ENCODE results near the gene CRAMP1. TPM values are rescaled to one million over a fixed set of nuclear protein-coding genes. Genes with fewer than 3 reads are reported as not detected.

The CRAMP1 gene
- total and polyA plus RNA-seq, 3 experiments from 2014 or later: 3.0 to 24.3 (median 22.1) TPM

DNA sequence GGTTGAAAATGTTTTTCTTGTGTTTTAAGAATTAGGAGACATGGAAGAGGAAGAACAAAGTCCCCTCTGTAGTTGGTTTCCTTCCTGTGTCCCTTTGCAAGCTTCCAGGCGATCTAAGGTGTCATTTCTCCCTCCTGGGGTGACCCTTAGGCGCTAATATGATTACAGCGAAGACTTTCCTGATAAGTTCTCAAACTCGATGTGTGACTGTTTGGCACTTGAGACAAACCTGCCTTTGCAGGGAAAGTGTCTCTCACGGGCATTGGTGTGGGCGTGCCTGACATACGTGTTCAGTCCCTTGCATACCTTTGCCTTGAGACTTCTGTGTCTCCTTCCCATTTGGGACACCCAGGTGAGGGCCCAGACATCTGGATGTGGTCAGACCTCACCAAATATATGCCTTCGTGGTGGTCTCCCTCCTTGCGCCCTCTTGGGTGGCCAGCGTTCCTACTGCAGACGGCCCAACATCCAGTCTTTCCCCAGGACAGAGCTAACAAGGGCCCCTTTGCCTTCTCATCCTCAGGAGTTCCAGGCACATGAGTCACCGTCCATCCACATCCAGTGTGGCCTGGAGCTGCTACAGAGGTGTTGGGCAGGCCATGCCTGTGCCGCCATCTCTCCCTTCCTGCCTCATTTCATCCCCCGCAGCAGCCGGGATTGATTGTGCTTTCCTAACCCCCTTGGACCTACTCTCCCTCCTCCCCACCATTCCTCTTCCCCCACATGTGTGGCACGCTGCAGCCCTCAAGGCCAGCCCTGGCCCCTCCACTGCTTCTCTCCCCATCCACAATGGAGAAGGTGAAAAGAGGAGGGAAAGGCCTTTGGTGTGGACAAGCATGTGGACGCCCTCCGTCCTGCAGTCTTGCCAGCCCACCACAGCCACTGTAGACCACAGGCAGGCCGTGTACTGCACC, 62.8 kb downstream of the CRAMP1 start:
- H3K4me1 Mint-ChIP-seq: peaks cover 7 to 23% (median 20%) of the 10 kb centered on the region in 3 donors
- H3K27ac ChIP-seq (ENCODE audit: low read depth, low read length): no peak overlapping the region
- H3K27me3 ChIP-seq (ENCODE audit: insufficient read depth, low read length, poor library complexity, severe bottlenecking): no peaks in the 10 kb centered on the region
- H3K4me3 ChIP-seq (ENCODE audit: low read length): no peak overlapping the region
- H3K36me3 ChIP-seq (ENCODE audit: insufficient read depth, low read length): peaks cover 15% of the 10 kb centered on the region
- H3K36me3 Mint-ChIP-seq: peaks cover 5 to 61% (median 14%) of the 10 kb centered on the region in 3 donors
- ChIA-PET POLR2A (no interaction called here), CTCF (interaction anchor here (1.3 to 4.6 kb wide), 2 partner anchors 31 to 49 kb away, joined by 4 to 25 read pairs; partner anchors contain the start of gene MAPK8IP3)
- H3K4me1 ChIP-seq (ENCODE audit: insufficient read depth, low read length): peaks cover 17% of the 10 kb centered on the region
- no peaks in the 10 kb centered on the region for H3K9me3 ChIP-seq (ENCODE audit: low read length)
- DNase-seq: no peak
- H3K27me3 Mint-ChIP-seq: no peaks in the 10 kb centered on the region
- no peak overlapping the region for H3K27ac Mint-ChIP-seq
- H3K9me3 Mint-ChIP-seq: no peaks in the 10 kb centered on the region
- H3K4me3 Mint-ChIP-seq: no peak overlapping the region

DNA sequence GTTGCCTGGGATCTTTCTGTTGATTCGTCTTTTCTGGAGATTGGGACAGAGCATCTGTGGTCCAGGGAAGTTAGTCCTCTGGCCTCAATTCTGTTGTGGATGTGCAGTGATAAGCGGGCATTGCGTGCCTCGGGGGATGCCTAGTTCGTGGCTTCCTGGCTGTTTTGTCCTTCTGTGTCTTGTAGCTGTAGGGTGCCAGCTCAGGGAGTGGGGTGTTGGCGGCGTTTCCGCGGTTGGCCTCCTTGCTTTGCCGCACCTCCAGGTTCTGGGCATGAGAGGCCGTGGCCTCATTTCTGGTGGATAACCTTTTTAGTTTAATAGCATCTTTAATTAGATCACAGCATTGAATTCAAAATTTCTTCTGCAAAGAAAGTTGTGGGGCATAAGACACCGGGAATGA, 64.5 kb downstream of the CRAMP1 start:
- POLR2A ChIA-PET: interaction anchor here (1.1 kb wide), 1 partner anchor 117 kb away, joined by 3 read pairs; no protein-coding TSS in a partner anchor
- H3K36me3 ChIP-seq (ENCODE audit: insufficient read depth, low read length): peaks cover 4% of the 10 kb centered on the region

DNA sequence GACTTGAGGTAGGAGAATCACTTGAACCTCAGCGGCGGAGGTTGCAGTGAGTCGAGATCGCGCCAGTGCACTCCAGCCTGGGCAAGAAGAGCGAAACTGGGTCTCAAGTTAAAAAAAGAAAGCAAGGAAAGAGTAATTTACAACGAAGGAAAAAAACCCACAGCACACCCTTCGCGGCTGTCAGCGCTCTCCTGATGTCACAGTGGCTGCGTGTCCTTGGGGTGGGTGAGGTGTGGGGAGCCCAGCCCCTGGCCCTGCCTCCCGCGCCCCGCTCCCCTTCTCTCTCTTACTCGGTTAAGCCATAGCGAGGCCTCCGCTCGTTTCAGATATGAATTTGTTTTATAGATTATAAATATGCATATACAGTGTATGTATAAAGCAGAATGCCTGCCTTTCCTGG, 65.2 kb downstream of the CRAMP1 start:
- Mint-ChIP-seq H3K36me3 (peaks cover 5 to 39% (median 8%) of the 10 kb centered on the region in 3 donors), H3K27ac (peak overlapping the region in 4 of 8 donors; percentile 79 to 95 (median 86)), H3K9me3 (no peaks in the 10 kb centered on the region), H3K27me3 (no peaks in the 10 kb centered on the region), H3K4me3 (peak overlapping the region in 6 of 7 donors; percentile 47 to 86 (median 57)), H3K4me1 (peaks cover 14 to 43% (median 32%) of the 10 kb centered on the region in 3 donors)
- POLR2A ChIA-PET: interaction anchor here (0.5 to 2.1 kb wide), 5 partner anchors 29 to 287 kb away, joined by 3 to 28 read pairs (median 5); partner anchors contain the start of genes MAPK8IP3, NUBP2 and RPS2
- CTCF ChIA-PET: interaction anchor here (0.9 to 4.6 kb wide), 4 partner anchors 29 to 47 kb away, joined by 3 to 25 read pairs (median 4); partner anchors contain the start of gene MAPK8IP3
- Histone ChIP-seq H3K4me1 (ENCODE audit: insufficient read depth, low read length) (peaks cover 17% of the 10 kb centered on the region), H3K4me3 (ENCODE audit: low read length) (no peak overlapping the region), H3K9me3 (ENCODE audit: low read length) (no peaks in the 10 kb centered on the region), H3K27ac (ENCODE audit: low read depth, low read length) (no peak overlapping the region), H3K27me3 (ENCODE audit: insufficient read depth, low read length, poor library complexity, severe bottlenecking) (no peaks in the 10 kb centered on the region), H3K36me3 (ENCODE audit: insufficient read depth, low read length) (no peaks in the 10 kb centered on the region)
- DNase-seq: peak in 2 of 5 donors; percentile 10 to 11

More for the DNA sequence above, 64.5 kb downstream of the CRAMP1 start:
- Histone ChIP-seq H3K9me3 (ENCODE audit: low read length) (no peaks in the 10 kb centered on the region), H3K27ac (ENCODE audit: low read depth, low read length) (no peak overlapping the region), H3K4me1 (ENCODE audit: insufficient read depth, low read length) (peaks cover 17% of the 10 kb centered on the region), H3K27me3 (ENCODE audit: insufficient read depth, low read length, poor library complexity, severe bottlenecking) (no peaks in the 10 kb centered on the region), H3K4me3 (ENCODE audit: low read length) (no peak overlapping the region)
- Mint-ChIP-seq H3K36me3 (peaks cover 5 to 46% (median 11%) of the 10 kb centered on the region in 3 donors), H3K4me1 (peaks cover 13 to 40% (median 30%) of the 10 kb centered on the region in 3 donors), H3K27ac (peak overlapping the region in 3 of 8 donors; percentile 54 to 87 (median 79)), H3K4me3 (peak overlapping the region in 5 of 7 donors; percentile 6 to 78 (median 47)), H3K9me3 (no peaks in the 10 kb centered on the region), H3K27me3 (no peaks in the 10 kb centered on the region)
- no peak for DNase-seq
- CTCF ChIA-PET: interaction anchor here (1.3 to 4.6 kb wide), 2 partner anchors 29 to 47 kb away, joined by 4 to 25 read pairs; partner anchors contain the start of gene MAPK8IP3

DNA sequence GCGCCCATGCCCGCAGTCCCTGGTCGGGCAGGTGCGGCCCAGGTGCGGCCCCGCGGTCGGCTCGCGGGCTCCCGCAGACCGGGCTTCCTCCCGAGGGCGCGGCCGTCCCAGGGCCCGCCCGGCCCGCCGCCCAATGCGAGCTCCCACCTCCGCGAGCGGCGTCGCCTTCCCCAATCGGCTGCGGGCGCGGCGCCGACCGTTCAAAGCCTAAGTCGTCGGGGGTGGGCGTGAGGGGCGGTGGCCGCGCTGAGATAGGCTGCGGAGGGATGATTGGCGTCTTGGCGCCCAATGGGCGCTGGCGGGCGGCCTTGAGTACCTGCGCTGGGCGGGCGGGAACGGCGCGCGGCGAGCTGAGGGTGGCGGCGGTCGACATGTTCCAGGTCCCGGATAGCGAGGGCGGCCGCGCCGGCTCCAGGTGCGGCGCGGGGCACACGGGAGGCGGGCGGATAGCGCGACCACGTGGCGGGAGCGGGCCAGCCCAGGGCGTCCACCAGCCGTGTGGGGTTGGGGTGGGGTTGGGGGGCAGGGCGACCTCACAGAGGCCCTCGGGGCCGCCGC, 65.9 kb downstream of the CRAMP1 start, which contains the start of gene JPT2:
TSS of gene JPT2 (plus strand) at position 338 of the 558 bp plus-strand sequence. CDS start at position 372, 34 bp downstream.
- Mint-ChIP-seq H3K36me3 (peaks cover 1 to 32% (median 5%) of the 10 kb centered on the region in 3 donors), H3K27ac (peak within 1 kb of the TSS; percentile 76 to 95 (median 86)), H3K4me1 (peaks cover 14 to 43% (median 32%) of the 10 kb centered on the region in 3 donors), H3K4me3 (peak within 1 kb of the TSS; percentile 88 to 95 (median 90)), H3K27me3 (no peaks in the 10 kb centered on the region), H3K9me3 (no peaks in the 10 kb centered on the region)
- peaks cover 17% of the 10 kb centered on the region for H3K4me1 ChIP-seq (ENCODE audit: insufficient read depth, low read length)
- ChIA-PET CTCF (interaction anchor here (0.7 to 4.6 kb wide), 6 partner anchors 11 to 48 kb away, joined by 3 to 25 read pairs (median 4); partner anchors contain the start of gene MAPK8IP3), POLR2A (interaction anchor here (0.5 to 2.1 kb wide), 7 partner anchors 28 to 287 kb away, joined by 3 to 28 read pairs (median 3); partner anchors contain the start of genes MAPK8IP3, NUBP2 and RPS2)
- H3K27me3 ChIP-seq (ENCODE audit: insufficient read depth, low read length, poor library complexity, severe bottlenecking): no peaks in the 10 kb centered on the region
- DNase-seq: peak; percentile 92 to 95 (median 93)
- H3K4me3 ChIP-seq (ENCODE audit: low read length): peak within 1 kb of the TSS; percentile 76
- peak within 1 kb of the TSS; percentile 61 for H3K27ac ChIP-seq (ENCODE audit: low read depth, low read length)
- no peaks in the 10 kb centered on the region for H3K36me3 ChIP-seq (ENCODE audit: insufficient read depth, low read length)
- no peaks in the 10 kb centered on the region for H3K9me3 ChIP-seq (ENCODE audit: low read length)

DNA sequence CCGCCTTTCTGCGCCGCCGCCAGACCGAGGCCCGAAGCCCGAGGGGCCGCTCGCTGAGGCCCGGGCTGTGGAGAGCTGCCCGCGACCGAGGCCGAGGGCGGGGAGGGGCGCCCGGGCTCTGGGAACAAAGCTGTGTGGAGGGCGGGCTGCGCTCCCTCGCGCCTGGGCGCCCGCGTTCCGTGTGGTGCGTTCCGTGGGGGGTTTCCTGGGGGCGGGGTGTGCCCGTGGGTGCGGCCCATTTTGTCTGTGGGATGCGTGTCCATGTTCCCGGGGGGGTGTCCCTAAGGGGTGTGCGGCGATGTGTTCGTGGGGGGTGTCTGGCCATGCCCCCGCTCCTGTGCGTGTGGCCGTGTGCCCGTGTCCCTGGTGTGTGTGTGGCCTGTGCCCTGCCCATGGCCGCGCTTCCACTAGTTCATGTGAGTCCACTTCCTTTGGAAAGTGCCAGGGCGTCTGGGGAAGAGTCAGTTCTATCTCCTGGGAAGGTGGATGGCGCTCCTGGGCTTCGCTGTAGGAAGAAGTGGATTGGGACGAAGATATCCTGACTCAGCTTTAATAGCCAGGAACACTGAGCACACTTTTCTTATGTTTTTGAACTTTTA, 66.4 kb downstream of the CRAMP1 start:
- H3K36me3 Mint-ChIP-seq: peaks cover 0 to 29% (median 0%) of the 10 kb centered on the region in 3 donors
- no peaks in the 10 kb centered on the region for H3K9me3 Mint-ChIP-seq
- Histone ChIP-seq H3K4me3 (ENCODE audit: low read length) (peak overlapping the region; percentile 76), H3K27ac (ENCODE audit: low read depth, low read length) (peak overlapping the region; percentile 61), H3K4me1 (ENCODE audit: insufficient read depth, low read length) (peaks cover 17% of the 10 kb centered on the region), H3K36me3 (ENCODE audit: insufficient read depth, low read length) (no peaks in the 10 kb centered on the region), H3K9me3 (ENCODE audit: low read length) (no peaks in the 10 kb centered on the region), H3K27me3 (ENCODE audit: insufficient read depth, low read length, poor library complexity, severe bottlenecking) (no peaks in the 10 kb centered on the region)
- H3K27me3 Mint-ChIP-seq: no peaks in the 10 kb centered on the region
- H3K4me1 Mint-ChIP-seq: peaks cover 14 to 44% (median 35%) of the 10 kb centered on the region in 3 donors
- H3K27ac Mint-ChIP-seq: peak overlapping the region; percentile 76 to 93 (median 84)
- POLR2A ChIA-PET: interaction anchor here (0.6 to 2.1 kb wide), 6 partner anchors 28 to 372 kb away, joined by 3 to 28 read pairs (median 4); partner anchors contain the start of gene MAPK8IP3
- CTCF ChIA-PET: interaction anchor here (0.7 to 4.6 kb wide), 5 partner anchors 10 to 48 kb away, joined by 3 to 25 read pairs (median 4); partner anchors contain the start of gene MAPK8IP3
- DNase-seq: peak; percentile 23 to 74 (median 49)
- peak overlapping the region; percentile 88 to 94 (median 90) for H3K4me3 Mint-ChIP-seq

DNA sequence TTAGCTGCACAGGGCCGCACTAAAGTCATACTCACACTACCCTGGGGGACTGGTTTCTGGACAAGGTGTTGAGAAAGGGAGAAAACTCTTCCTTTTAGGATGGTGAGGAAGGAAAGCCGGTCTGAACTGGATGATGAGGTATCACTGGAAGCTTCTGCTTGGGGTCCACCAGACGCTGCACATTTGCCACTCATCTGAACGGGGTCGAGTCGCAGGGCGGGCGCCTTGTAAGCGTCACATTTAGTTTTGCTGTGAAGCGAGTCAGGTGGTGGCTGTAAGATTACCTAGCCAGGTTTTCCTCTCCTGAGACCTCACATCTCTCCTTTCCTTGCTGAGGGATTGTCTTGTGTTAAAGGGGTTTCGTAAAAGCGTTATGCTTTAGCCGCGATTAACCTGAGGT, 68.2 kb downstream of the CRAMP1 start:
- no peak overlapping the region for H3K27ac ChIP-seq (ENCODE audit: low read depth, low read length)
- no peaks in the 10 kb centered on the region for H3K27me3 ChIP-seq (ENCODE audit: insufficient read depth, low read length, poor library complexity, severe bottlenecking)
- no peaks in the 10 kb centered on the region for H3K27me3 Mint-ChIP-seq
- CTCF ChIA-PET: interaction anchor here (2.4 kb wide), 1 partner anchor 26 kb away, joined by 11 read pairs; the partner anchor contains the start of gene MAPK8IP3
- H3K9me3 ChIP-seq (ENCODE audit: low read length): no peaks in the 10 kb centered on the region
- peak overlapping the region in 6 of 7 donors; percentile 19 to 85 (median 36) for H3K4me3 Mint-ChIP-seq
- peaks cover 15 to 46% (median 38%) of the 10 kb centered on the region in 3 donors for H3K4me1 Mint-ChIP-seq
- no peaks in the 10 kb centered on the region for H3K9me3 Mint-ChIP-seq
- no peak for DNase-seq
- H3K36me3 Mint-ChIP-seq: peaks cover 0 to 24% (median 0%) of the 10 kb centered on the region in 3 donors
- peaks cover 17% of the 10 kb centered on the region for H3K4me1 ChIP-seq (ENCODE audit: insufficient read depth, low read length)
- no peak overlapping the region for H3K4me3 ChIP-seq (ENCODE audit: low read length)
- peak overlapping the region in 1 of 8 donors; percentile 75 for H3K27ac Mint-ChIP-seq
- POLR2A ChIA-PET: no interaction called here
- no peaks in the 10 kb centered on the region for H3K36me3 ChIP-seq (ENCODE audit: insufficient read depth, low read length)

DNA sequence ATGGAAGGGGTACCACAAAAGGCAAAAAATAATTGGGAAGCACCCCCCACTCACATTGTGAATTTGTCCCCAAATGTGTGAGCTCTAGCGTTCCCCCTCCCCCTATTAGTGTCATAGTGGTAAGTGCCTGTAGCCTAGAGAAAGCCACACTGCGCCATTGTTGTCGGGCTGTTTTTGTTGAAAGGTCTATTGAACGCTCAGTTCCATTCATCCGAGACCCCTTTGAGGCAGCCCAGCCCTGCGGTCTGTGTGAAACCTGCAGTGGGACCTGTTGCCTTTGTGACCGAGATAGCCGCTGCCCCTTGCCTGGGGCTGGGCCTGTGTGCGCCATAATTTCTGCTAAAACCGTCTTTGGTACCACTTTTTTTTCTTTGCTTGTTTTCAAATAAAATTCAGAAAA, 68.9 kb downstream of the CRAMP1 start:
- Histone ChIP-seq H3K36me3 (ENCODE audit: insufficient read depth, low read length) (no peaks in the 10 kb centered on the region), H3K27ac (ENCODE audit: low read depth, low read length) (no peak overlapping the region), H3K4me1 (ENCODE audit: insufficient read depth, low read length) (peaks cover 17% of the 10 kb centered on the region), H3K27me3 (ENCODE audit: insufficient read depth, low read length, poor library complexity, severe bottlenecking) (no peaks in the 10 kb centered on the region), H3K4me3 (ENCODE audit: low read length) (no peak overlapping the region), H3K9me3 (ENCODE audit: low read length) (no peaks in the 10 kb centered on the region)
- H3K36me3 Mint-ChIP-seq: peaks cover 0 to 25% (median 0%) of the 10 kb centered on the region in 3 donors
- ChIA-PET CTCF (interaction anchor here (2.4 kb wide), 1 partner anchor 25 kb away, joined by 11 read pairs; the partner anchor contains the start of gene MAPK8IP3), POLR2A (no interaction called here)
- no peak for DNase-seq
- H3K4me3 Mint-ChIP-seq: peak overlapping the region in 4 of 7 donors; percentile 23 to 85 (median 57)
- H3K27ac Mint-ChIP-seq: peak overlapping the region in 5 of 8 donors; percentile 37 to 81 (median 56)
- peaks cover 15 to 46% (median 38%) of the 10 kb centered on the region in 3 donors for H3K4me1 Mint-ChIP-seq
- no peaks in the 10 kb centered on the region for H3K27me3 Mint-ChIP-seq
- H3K9me3 Mint-ChIP-seq: no peaks in the 10 kb centered on the region

Data from CD8-positive, alpha-beta memory T cell (primary cell).